ENCODE data around the gene FGD6.

Gene FGD6

DNA sequence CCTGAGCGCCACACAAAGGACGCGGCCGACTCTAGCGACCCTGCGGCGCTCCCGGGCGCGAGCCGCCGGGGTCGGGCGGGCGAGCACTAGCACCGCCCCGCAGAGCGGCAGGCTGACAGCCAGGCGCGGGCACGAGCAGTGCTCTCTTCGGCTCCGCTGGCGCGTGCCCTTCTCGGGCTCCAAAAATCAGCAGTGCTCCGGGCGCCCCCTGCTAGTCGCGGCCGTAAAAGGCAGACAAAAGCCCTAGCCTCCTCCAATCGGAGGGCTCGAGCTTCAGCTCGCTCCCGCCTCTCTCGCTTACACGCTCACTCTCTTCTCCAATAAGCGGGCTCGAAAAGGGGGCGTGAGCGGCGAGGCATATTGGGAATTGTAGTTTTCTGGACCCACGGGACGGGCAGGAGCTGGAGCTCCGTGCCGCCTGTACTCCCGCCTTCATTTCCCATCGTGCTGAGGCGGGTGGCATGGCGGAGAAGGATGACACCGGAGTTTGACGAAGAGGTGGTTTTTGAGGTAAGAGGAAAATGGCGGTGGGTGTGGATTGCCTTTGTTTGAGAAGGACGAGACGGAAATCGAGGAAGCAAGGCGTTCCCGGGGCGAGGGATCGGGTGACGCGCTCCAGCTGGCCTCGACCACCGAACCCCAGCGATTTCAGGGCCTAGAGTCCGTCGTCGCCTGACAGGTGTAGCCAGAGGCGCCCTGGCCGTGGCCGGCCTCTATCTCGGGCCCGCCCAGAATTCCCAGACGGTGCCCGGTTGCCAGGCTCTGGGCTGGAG is at the start of gene FGD6, which contains the start of gene VEZT:
FGD6 (minus strand) TSS at position 91 of the 773 bp plus-strand sequence. CDS start 227 bp downstream, outside the sequence.
VEZT (plus strand) TSS at position 431 of the 773 bp plus-strand sequence; CDS start at position 475, 44 bp downstream.
- H3K36me3 ChIP-seq: no peaks in the 10 kb centered on the region
- peak within 1 kb of the TSS; percentile 94 to 100 for H3K27ac ChIP-seq
- no peaks in the 10 kb centered on the region for H3K27me3 ChIP-seq
- no peaks in the 10 kb centered on the region for H3K9me3 ChIP-seq
- TF ChIP-seq, protein P1, sequence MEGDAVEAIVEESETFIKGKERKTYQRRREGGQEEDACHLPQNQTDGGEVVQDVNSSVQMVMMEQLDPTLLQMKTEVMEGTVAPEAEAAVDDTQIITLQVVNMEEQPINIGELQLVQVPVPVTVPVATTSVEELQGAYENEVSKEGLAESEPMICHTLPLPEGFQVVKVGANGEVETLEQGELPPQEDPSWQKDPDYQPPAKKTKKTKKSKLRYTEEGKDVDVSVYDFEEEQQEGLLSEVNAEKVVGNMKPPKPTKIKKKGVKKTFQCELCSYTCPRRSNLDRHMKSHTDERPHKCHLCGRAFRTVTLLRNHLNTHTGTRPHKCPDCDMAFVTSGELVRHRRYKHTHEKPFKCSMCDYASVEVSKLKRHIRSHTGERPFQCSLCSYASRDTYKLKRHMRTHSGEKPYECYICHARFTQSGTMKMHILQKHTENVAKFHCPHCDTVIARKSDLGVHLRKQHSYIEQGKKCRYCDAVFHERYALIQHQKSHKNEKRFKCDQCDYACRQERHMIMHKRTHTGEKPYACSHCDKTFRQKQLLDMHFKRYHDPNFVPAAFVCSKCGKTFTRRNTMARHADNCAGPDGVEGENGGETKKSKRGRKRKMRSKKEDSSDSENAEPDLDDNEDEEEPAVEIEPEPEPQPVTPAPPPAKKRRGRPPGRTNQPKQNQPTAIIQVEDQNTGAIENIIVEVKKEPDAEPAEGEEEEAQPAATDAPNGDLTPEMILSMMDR (IDR thresholded peaks at IDR 0.05): peak; percentile 49 to 56
- peaks cover 0 to 40% (median 6%) of the 10 kb centered on the region in 4 donors for H3K4me1 ChIP-seq
- intact Hi-C loops (cut with DNase I; ENCODE audit: low total_unique reads): loop anchor here (2.0 to 10.0 kb wide), 2 partner anchors 117 to 145 kb away; partner anchors contain the start of gene NR2C1
- DNase-seq: peak; percentile 99 to 100
- H3K4me3 ChIP-seq: peak within 1 kb of the TSS; percentile 70 to 97

DNA sequence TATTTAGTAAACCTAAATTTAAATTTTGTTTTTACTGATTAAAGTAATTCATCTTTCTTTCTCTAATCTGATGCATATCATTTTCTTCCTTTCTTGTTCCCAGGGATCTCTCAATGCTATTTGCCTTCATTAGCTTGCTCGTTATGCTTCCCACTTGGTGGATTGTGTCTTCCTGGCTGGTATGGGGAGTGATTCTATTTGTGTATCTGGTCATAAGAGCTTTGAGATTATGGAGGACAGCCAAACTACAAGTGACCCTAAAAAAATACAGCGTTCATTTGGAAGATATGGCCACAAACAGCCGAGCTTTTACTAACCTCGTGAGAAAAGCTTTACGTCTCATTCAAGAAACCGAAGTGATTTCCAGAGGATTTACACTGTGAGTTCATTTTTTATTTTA is 49.0 kb upstream of the FGD6 start:
- Histone ChIP-seq H3K36me3 (peaks cover 33 to 61% (median 42%) of the 10 kb centered on the region in 3 donors), H3K27me3 (no peaks in the 10 kb centered on the region), H3K4me3 (no peak overlapping the region), H3K4me1 (no peaks in the 10 kb centered on the region), H3K27ac (no peak overlapping the region), H3K9me3 (no peaks in the 10 kb centered on the region)
- no peak for DNase-seq
- TF ChIP-seq, protein P1 (IDR thresholded peaks at IDR 0.05): no peak
- intact Hi-C loops (cut with DNase I; ENCODE audit: low total_unique reads): no loop called here

DNA sequence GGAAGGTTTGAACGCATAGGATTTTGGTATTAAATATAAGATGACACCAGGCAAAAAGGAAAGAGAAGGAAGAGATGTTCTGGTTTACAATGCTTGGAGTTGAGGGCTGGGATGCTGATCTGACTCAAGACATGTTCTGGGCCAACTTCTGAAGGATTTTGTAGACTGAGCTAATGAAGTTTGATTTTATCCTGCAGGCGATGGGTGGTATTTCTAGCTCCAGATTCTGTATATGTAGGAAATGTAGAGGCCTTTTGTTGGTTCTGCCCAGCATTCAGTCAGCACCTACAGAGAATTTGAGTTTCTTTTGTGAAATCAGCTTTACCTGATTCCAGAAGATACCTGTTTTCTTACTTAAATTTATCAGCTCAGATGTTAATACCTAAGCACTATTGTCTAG is 48.5 kb upstream of the FGD6 start:
- no peaks in the 10 kb centered on the region for H3K27me3 ChIP-seq
- no peak overlapping the region for H3K27ac ChIP-seq
- H3K9me3 ChIP-seq: no peaks in the 10 kb centered on the region
- H3K36me3 ChIP-seq: peaks cover 31 to 59% (median 41%) of the 10 kb centered on the region in 3 donors
- intact Hi-C loops (cut with DNase I; ENCODE audit: low total_unique reads): no loop called here
- no peaks in the 10 kb centered on the region for H3K4me1 ChIP-seq
- DNase-seq: no peak
- TF ChIP-seq, protein P1 (IDR thresholded peaks at IDR 0.05): no peak
- H3K4me3 ChIP-seq: no peak overlapping the region

DNA sequence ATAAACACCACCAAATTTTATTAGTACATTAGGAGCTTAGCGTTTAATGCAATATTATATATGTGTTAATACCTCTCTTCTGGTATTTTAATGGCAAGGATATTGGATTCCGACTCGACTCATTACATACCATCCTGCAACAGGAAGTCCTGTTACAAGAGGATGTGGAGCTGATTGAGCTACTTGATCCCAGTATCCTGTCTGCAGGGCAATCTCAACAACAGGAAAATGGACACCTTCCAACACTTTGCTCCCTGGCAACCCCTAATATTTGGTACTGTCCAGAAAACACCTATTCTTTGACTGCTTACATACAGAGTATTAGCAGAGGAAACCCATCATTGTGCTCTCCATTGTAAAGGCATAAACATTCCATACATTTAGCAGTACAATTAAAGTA is 45.5 kb upstream of the FGD6 start:
- H3K36me3 ChIP-seq: peaks cover 24 to 48% (median 44%) of the 10 kb centered on the region in 3 donors

DNA sequence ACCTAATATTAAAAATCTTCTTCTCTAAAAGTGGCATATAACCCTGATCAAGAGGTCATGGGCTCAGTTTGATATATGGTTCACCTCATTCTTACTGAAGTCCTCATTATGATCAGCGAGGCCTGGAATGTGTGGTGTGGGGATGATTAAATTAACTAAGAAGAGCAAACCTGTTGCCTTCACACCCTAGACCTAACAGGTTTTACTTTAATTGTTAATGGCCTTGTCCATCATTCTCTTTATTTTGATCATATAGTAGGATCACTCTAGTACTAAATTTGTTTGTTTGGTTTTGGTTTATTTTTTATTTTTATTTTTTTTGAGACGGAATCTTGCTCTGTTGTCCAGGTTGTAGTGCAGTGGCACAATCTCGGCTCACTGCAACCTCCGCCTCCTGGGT is 43.8 kb upstream of the FGD6 start:
- intact Hi-C loops (cut with DNase I; ENCODE audit: low total_unique reads): no loop called here
- H3K27me3 ChIP-seq: no peaks in the 10 kb centered on the region
- TF ChIP-seq, protein P1 (IDR thresholded peaks at IDR 0.05): no peak
- no peak overlapping the region for H3K4me3 ChIP-seq
- no peaks in the 10 kb centered on the region for H3K9me3 ChIP-seq
- H3K36me3 ChIP-seq: peaks cover 23 to 55% (median 52%) of the 10 kb centered on the region in 3 donors
- H3K4me1 ChIP-seq: peaks cover 0 to 5% (median 0%) of the 10 kb centered on the region in 4 donors
- H3K27ac ChIP-seq: no peak overlapping the region
- DNase-seq: no peak

More for the DNA sequence above, 45.5 kb upstream of the FGD6 start:
- Histone ChIP-seq H3K27me3 (no peaks in the 10 kb centered on the region), H3K4me3 (no peak overlapping the region), H3K27ac (no peak overlapping the region), H3K9me3 (no peaks in the 10 kb centered on the region), H3K4me1 (peaks cover 0 to 5% (median 0%) of the 10 kb centered on the region in 4 donors)
- intact Hi-C loops (cut with DNase I; ENCODE audit: low total_unique reads): no loop called here
- no peak for DNase-seq
- TF ChIP-seq, protein P1 (IDR thresholded peaks at IDR 0.05): no peak
